GM23338 (cell line): ENCODE results near the gene PSD4. TPM values are rescaled to one million over a fixed set of nuclear protein-coding genes. Genes with fewer than 3 reads are reported as not detected.

ENCODE experiments used
- ATAC-seq: fragments of 200-7000 bp; cut with Tn5 transposase; 3 replicates; pipeline ENCODE4 v1.9.1; 2020
- DNase-seq: peaks from one replicate; pipeline ENCODE4 v3.0.0-alpha.2; 2015; ENCODE audit warnings: low spot score
- H2AFZ ChIP-seq: fragments of 200-600 bp; sonication (generic); 2 replicates; pipeline ENCODE4 v1.8.0; 2016; ENCODE audit warnings: antibody characterized with exemption, mild to moderate bottlenecking, moderate library complexity
- H3F3A ChIP-seq: fragments of 200-600 bp; sonication (generic); replicated peaks from 2 replicates; pipeline ENCODE4 v1.8.0; 2017; ENCODE audit warnings: antibody characterized with exemption, mixed run types, low read depth
- H3K27ac ChIP-seq: fragments of 200-600 bp; sonication (generic); 2 replicates; pipeline ENCODE4 v1.6.1; 2016; ENCODE audit warnings: low read depth
- H3K27me3 ChIP-seq: fragments of 200-600 bp; sonication (generic); 2 replicates; pipeline ENCODE4 v1.8.0; 2016; ENCODE audit warnings: mild to moderate bottlenecking, mixed run types, moderate library complexity; ENCODE audit not compliant: insufficient read depth
- H3K36me3 ChIP-seq: fragments of 200-600 bp; sonication (generic); 2 replicates; pipeline ENCODE4 v1.8.0; 2016; ENCODE audit warnings: mild to moderate bottlenecking; ENCODE audit not compliant: insufficient read depth
- H3K4me1 ChIP-seq: fragments of 200-600 bp; sonication (generic); 2 replicates; pipeline ENCODE4 v1.8.0; 2016; ENCODE audit warnings: mild to moderate bottlenecking, moderate library complexity; ENCODE audit not compliant: insufficient read depth
- H3K4me2 ChIP-seq: fragments of 200-600 bp; sonication (generic); 2 replicates; pipeline ENCODE4 v1.7.1; 2017; ENCODE audit warnings: mixed run types
- H3K4me3 ChIP-seq: fragments of 200-600 bp; sonication (generic); 2 replicates; pipeline ENCODE4 v1.6.1; 2016; ENCODE audit warnings: mixed run types
- H3K79me2 ChIP-seq: fragments of 200-600 bp; sonication (generic); replicated peaks from 2 replicates; pipeline ENCODE4 v1.8.0; 2017; ENCODE audit warnings: mild to moderate bottlenecking; ENCODE audit not compliant: insufficient read depth
- H3K9me2 ChIP-seq: fragments of 200-600 bp; sonication (generic); 2 replicates; pipeline ENCODE4 v1.8.0; 2017; ENCODE audit not compliant: insufficient read depth
- H4K20me1 ChIP-seq: fragments of 200-600 bp; sonication (generic); replicated peaks from 2 replicates; pipeline ENCODE4 v1.8.0; 2017; ENCODE audit warnings: mild to moderate bottlenecking; ENCODE audit not compliant: insufficient read depth
- H3K27ac Mint-ChIP-seq: 2 replicates; pipeline ENCODE4 v1.8.0; 2020; ENCODE audit warnings: inconsistent platforms, mild to moderate bottlenecking, moderate library complexity, mixed read lengths
- H3K27me3 Mint-ChIP-seq: 3 replicates; pipeline ENCODE4 v1.8.0; 2022; ENCODE audit warnings: low read depth, mild to moderate bottlenecking, moderate library complexity, mixed read lengths, inconsistent platforms; ENCODE audit not compliant: insufficient read depth, poor library complexity
- H3K36me3 Mint-ChIP-seq: 3 replicates; pipeline ENCODE4 v1.8.0; 2021; ENCODE audit warnings: low read depth, mild to moderate bottlenecking, inconsistent platforms, moderate library complexity, mixed read lengths
- H3K4me1 Mint-ChIP-seq: 3 replicates; pipeline ENCODE4 v1.8.0; 2020; ENCODE audit warnings: mild to moderate bottlenecking, inconsistent platforms, mixed read lengths
- H3K4me3 Mint-ChIP-seq: 3 replicates; pipeline ENCODE4 v1.8.0; 2021; ENCODE audit warnings: moderate library complexity, mild to moderate bottlenecking, inconsistent platforms, mixed read lengths
- H3K9me3 Mint-ChIP-seq: 3 replicates; pipeline ENCODE4 v1.8.0; 2020; ENCODE audit warnings: moderate library complexity, mild to moderate bottlenecking, inconsistent platforms, mixed read lengths
- CREB1 ChIP-seq: fragments of 250-450 bp; sonication (Bioruptor Pico); IDR thresholded peaks from 2 replicates; pipeline ENCODE4 v1.5.0; 2020; ENCODE audit warnings: low read depth, mild to moderate bottlenecking, moderate library complexity
- EZH2 ChIP-seq: fragments of 200-600 bp; sonication (generic); IDR thresholded peaks from one replicate; pipeline ENCODE4 v1.8.0; 2017; ENCODE audit warnings: antibody characterized with exemption, mild to moderate bottlenecking, low read depth; ENCODE audit not compliant: unreplicated experiment
- EZH2phosphoT487 ChIP-seq: fragments of 200-600 bp; sonication (generic); IDR thresholded peaks from one replicate; pipeline ENCODE4 v1.8.1; 2018; ENCODE audit warnings: antibody characterized with exemption; ENCODE audit not compliant: unreplicated experiment
- JUNB ChIP-seq: IDR thresholded peaks from one replicate; pipeline ENCODE4 v1.6.1; 2016; ENCODE audit warnings: antibody characterized with exemption; ENCODE audit not compliant: unreplicated experiment
- NANOG ChIP-seq: IDR thresholded peaks from 2 replicates; pipeline ENCODE4 v1.6.1; 2016; ENCODE audit warnings: antibody characterized with exemption, borderline replicate concordance
- STAT1 ChIP-seq: IDR thresholded peaks from one replicate; pipeline ENCODE4 v1.6.1; 2016; ENCODE audit warnings: antibody characterized with exemption; ENCODE audit not compliant: unreplicated experiment
- ZNF114 ChIP-seq: fragments of 250-450 bp; sonication (Bioruptor Pico); IDR thresholded peaks from 2 replicates; pipeline ENCODE4 v1.5.0; 2020; ENCODE audit warnings: mild to moderate bottlenecking, moderate library complexity
- ZNF331 ChIP-seq: fragments of 250-450 bp; sonication (Bioruptor Pico); IDR thresholded peaks from 2 replicates; pipeline ENCODE4 v1.5.0; 2020; ENCODE audit warnings: low read depth, mild to moderate bottlenecking, moderate library complexity
- polyA plus RNA-seq: library from polyadenylated mRNA; unstranded; fragments of >200 nt; fragmentation: Nextera tagmentation; extraction: Ambion mirVana; gene quantifications from 2 replicates; pipeline ENCODE4 v1.2.1, GENCODE V29; 2016
- total RNA-seq: library from RNA; depleted of rRNA; stranded (reverse); fragments of >200 nt; shearing (Covaris generic); gene quantifications from 2 replicates; pipeline ENCODE4 v1.2.3, GENCODE V29; 2014
- TF ChIP-seq, protein P1 (sequence below): IDR thresholded peaks from one replicate; pipeline ENCODE4 v1.6.1; 2018; ENCODE audit warnings: antibody characterized with exemption; ENCODE audit not compliant: unreplicated experiment
- TF ChIP-seq, protein P2 (sequence below): IDR thresholded peaks from 2 replicates; pipeline ENCODE4 v1.6.1; 2016; ENCODE audit warnings: antibody characterized with exemption
- TF ChIP-seq, protein P3 (sequence below), 2 experiments: fragments of 200-600 bp in 1 of 2; sonication (generic) in 1 of 2; conservative IDR thresholded peaks; 2 replicates each; pipeline versions ENCODE4 v1.5.1 to v1.6.1; 2016 to 2017; ENCODE audit warnings: antibody characterized with exemption in 2 of 2, low read depth in 2 of 2, mild to moderate bottlenecking in 2 of 2, moderate library complexity in 1 of 2
- TF ChIP-seq, protein P4 (sequence below): fragments of 250-450 bp; sonication (Bioruptor Pico); IDR thresholded peaks from 2 replicates; pipeline ENCODE4 v1.5.0; 2020; ENCODE audit warnings: mild to moderate bottlenecking, moderate library complexity

The PSD4 gene
- total and polyA plus RNA-seq, 2 experiments from 2014 or later = 0.06 to 0.66 TPM

DNA sequence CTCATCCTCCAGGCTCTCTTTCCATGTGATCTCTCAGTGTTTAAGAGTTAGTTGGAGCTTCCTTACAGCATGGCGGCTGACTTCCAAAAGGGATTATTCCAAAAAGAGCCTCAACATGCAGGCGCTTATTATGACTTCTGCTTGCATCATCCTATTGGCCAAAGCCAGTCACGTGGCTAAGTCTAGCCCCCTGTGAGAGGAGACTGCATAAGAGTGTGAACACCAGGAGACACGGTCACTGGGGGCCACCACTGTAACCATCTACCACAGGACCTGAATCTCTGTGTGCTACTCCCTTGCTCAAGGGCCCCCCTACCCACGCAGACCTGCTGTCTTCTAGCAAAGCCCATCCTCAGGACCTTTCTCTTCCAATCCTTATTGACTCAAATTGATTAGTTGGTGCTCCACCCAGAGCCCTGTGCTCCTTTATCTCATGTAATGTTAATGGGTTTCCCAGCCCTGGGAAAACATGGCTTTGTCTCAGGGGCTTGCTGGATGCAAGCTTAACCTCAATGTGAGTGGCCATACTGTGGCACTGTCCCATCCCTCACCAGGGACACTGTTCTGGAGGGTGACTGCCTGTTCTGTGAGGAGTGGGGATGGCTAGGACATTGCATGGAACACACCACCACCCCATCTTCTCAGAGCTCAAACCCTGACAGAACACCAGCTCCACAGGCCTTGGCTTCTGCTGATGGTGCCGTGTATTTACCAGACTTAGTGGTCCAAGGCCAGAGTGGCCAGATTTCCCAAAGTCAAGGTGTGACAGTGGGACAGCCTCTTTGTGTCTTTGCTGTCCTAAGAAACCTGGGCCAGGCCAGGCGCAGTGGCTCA, 42.2 kb upstream of the PSD4 start:
- no peaks in the 10 kb centered on the region for H3K79me2 ChIP-seq
- H3F3A ChIP-seq = no peaks in the 10 kb centered on the region
- no peaks in the 10 kb centered on the region for H4K20me1 ChIP-seq
- no peak overlapping the region for H3K27ac Mint-ChIP-seq
- H3K4me3 ChIP-seq = no peak overlapping the region
- H3K4me2 ChIP-seq = no peak overlapping the region
- H3K27ac ChIP-seq = no peak overlapping the region
- no peak overlapping the region for H2AFZ ChIP-seq
- ATAC-seq = no peak
- H3K9me2 ChIP-seq = no peaks in the 10 kb centered on the region
- H3K9me3 Mint-ChIP-seq = no peaks in the 10 kb centered on the region
- no peaks in the 10 kb centered on the region for H3K36me3 ChIP-seq
- no peaks in the 10 kb centered on the region for H3K27me3 Mint-ChIP-seq
- no peak overlapping the region for H3K4me3 Mint-ChIP-seq
- H3K27me3 ChIP-seq = no peaks in the 10 kb centered on the region
- no peaks in the 10 kb centered on the region for H3K4me1 ChIP-seq
- H3K36me3 Mint-ChIP-seq = no peaks in the 10 kb centered on the region
- TF ChIP-seq EZH2phosphoT487 = no peak
- TF ChIP-seq CREB1 (CRISPR knock-in tag) = no peak
- TF ChIP-seq STAT1 = no peak
- TF ChIP-seq, protein P1, sequence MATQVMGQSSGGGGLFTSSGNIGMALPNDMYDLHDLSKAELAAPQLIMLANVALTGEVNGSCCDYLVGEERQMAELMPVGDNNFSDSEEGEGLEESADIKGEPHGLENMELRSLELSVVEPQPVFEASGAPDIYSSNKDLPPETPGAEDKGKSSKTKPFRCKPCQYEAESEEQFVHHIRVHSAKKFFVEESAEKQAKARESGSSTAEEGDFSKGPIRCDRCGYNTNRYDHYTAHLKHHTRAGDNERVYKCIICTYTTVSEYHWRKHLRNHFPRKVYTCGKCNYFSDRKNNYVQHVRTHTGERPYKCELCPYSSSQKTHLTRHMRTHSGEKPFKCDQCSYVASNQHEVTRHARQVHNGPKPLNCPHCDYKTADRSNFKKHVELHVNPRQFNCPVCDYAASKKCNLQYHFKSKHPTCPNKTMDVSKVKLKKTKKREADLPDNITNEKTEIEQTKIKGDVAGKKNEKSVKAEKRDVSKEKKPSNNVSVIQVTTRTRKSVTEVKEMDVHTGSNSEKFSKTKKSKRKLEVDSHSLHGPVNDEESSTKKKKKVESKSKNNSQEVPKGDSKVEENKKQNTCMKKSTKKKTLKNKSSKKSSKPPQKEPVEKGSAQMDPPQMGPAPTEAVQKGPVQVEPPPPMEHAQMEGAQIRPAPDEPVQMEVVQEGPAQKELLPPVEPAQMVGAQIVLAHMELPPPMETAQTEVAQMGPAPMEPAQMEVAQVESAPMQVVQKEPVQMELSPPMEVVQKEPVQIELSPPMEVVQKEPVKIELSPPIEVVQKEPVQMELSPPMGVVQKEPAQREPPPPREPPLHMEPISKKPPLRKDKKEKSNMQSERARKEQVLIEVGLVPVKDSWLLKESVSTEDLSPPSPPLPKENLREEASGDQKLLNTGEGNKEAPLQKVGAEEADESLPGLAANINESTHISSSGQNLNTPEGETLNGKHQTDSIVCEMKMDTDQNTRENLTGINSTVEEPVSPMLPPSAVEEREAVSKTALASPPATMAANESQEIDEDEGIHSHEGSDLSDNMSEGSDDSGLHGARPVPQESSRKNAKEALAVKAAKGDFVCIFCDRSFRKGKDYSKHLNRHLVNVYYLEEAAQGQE = no peak
- TF ChIP-seq, protein P2, sequence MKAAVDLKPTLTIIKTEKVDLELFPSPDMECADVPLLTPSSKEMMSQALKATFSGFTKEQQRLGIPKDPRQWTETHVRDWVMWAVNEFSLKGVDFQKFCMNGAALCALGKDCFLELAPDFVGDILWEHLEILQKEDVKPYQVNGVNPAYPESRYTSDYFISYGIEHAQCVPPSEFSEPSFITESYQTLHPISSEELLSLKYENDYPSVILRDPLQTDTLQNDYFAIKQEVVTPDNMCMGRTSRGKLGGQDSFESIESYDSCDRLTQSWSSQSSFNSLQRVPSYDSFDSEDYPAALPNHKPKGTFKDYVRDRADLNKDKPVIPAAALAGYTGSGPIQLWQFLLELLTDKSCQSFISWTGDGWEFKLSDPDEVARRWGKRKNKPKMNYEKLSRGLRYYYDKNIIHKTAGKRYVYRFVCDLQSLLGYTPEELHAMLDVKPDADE = no peak
- TF ChIP-seq ZNF114 (CRISPR knock-in tag) = no peak
- TF ChIP-seq, protein P3, sequence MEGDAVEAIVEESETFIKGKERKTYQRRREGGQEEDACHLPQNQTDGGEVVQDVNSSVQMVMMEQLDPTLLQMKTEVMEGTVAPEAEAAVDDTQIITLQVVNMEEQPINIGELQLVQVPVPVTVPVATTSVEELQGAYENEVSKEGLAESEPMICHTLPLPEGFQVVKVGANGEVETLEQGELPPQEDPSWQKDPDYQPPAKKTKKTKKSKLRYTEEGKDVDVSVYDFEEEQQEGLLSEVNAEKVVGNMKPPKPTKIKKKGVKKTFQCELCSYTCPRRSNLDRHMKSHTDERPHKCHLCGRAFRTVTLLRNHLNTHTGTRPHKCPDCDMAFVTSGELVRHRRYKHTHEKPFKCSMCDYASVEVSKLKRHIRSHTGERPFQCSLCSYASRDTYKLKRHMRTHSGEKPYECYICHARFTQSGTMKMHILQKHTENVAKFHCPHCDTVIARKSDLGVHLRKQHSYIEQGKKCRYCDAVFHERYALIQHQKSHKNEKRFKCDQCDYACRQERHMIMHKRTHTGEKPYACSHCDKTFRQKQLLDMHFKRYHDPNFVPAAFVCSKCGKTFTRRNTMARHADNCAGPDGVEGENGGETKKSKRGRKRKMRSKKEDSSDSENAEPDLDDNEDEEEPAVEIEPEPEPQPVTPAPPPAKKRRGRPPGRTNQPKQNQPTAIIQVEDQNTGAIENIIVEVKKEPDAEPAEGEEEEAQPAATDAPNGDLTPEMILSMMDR (conservative IDR thresholded peaks at IDR 0.05; ENCODE audit: low read depth in 2 of 2) = no peak
- TF ChIP-seq, protein P4, sequence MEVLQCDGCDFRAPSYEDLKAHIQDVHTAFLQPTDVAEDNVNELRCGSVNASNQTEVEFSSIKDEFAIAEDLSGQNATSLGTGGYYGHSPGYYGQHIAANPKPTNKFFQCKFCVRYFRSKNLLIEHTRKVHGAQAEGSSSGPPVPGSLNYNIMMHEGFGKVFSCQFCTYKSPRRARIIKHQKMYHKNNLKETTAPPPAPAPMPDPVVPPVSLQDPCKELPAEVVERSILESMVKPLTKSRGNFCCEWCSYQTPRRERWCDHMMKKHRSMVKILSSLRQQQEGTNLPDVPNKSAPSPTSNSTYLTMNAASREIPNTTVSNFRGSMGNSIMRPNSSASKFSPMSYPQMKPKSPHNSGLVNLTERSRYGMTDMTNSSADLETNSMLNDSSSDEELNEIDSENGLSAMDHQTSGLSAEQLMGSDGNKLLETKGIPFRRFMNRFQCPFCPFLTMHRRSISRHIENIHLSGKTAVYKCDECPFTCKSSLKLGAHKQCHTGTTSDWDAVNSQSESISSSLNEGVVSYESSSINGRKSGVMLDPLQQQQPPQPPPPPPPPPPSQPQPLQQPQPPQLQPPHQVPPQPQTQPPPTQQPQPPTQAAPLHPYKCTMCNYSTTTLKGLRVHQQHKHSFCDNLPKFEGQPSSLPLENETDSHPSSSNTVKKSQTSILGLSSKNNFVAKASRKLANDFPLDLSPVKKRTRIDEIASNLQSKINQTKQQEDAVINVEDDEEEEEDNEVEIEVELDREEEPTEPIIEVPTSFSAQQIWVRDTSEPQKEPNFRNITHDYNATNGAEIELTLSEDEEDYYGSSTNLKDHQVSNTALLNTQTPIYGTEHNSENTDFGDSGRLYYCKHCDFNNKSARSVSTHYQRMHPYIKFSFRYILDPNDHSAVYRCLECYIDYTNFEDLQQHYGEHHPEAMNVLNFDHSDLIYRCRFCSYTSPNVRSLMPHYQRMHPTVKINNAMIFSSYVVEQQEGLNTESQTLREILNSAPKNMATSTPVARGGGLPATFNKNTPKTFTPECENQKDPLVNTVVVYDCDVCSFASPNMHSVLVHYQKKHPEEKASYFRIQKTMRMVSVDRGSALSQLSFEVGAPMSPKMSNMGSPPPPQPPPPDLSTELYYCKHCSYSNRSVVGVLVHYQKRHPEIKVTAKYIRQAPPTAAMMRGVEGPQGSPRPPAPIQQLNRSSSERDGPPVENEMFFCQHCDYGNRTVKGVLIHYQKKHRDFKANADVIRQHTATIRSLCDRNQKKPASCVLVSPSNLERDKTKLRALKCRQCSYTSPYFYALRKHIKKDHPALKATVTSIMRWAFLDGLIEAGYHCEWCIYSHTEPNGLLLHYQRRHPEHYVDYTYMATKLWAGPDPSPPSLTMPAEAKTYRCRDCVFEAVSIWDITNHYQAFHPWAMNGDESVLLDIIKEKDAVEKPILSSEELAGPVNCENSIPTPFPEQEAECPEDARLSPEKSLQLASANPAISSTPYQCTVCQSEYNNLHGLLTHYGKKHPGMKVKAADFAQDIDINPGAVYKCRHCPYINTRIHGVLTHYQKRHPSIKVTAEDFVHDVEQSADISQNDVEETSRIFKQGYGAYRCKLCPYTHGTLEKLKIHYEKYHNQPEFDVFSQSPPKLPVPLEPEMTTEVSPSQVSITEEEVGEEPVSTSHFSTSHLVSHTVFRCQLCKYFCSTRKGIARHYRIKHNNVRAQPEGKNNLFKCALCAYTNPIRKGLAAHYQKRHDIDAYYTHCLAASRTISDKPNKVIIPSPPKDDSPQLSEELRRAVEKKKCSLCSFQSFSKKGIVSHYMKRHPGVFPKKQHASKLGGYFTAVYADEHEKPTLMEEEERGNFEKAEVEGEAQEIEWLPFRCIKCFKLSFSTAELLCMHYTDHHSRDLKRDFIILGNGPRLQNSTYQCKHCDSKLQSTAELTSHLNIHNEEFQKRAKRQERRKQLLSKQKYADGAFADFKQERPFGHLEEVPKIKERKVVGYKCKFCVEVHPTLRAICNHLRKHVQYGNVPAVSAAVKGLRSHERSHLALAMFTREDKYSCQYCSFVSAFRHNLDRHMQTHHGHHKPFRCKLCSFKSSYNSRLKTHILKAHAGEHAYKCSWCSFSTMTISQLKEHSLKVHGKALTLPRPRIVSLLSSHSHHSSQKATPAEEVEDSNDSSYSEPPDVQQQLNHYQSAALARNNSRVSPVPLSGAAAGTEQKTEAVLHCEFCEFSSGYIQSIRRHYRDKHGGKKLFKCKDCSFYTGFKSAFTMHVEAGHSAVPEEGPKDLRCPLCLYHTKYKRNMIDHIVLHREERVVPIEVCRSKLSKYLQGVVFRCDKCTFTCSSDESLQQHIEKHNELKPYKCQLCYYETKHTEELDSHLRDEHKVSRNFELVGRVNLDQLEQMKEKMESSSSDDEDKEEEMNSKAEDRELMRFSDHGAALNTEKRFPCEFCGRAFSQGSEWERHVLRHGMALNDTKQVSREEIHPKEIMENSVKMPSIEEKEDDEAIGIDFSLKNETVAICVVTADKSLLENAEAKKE (CRISPR knock-in tag) = no peak
- TF ChIP-seq JUNB = no peak
- no peak for TF ChIP-seq NANOG
- TF ChIP-seq ZNF331 (CRISPR knock-in tag) = no peak
- no peak for TF ChIP-seq EZH2
- DNase-seq = no peak
- no peaks in the 10 kb centered on the region; the same call in 2 of the 3 replicates for H3K4me1 Mint-ChIP-seq
